Activated naive CD8-positive, alpha-beta T cell (primary cell): ENCODE results near the gene FBLIM1.

Experiments used
- H3K27ac Mint-ChIP-seq: one replicate; pipeline ENCODE4 v1.8.0; 2021; ENCODE audit warnings: mixed read lengths
- H3K27me3 Mint-ChIP-seq: one replicate; pipeline ENCODE4 v1.8.0; 2021; ENCODE audit warnings: mixed read lengths
- H3K36me3 Mint-ChIP-seq: one replicate; pipeline ENCODE4 v1.8.0; 2021; ENCODE audit warnings: mixed read lengths
- H3K4me1 Mint-ChIP-seq: one replicate; pipeline ENCODE4 v1.8.0; 2021; ENCODE audit warnings: low read depth, mixed read lengths
- H3K4me3 Mint-ChIP-seq: one replicate; pipeline ENCODE4 v1.8.0; 2021; ENCODE audit warnings: mild to moderate bottlenecking, mixed read lengths
- H3K9me3 Mint-ChIP-seq: one replicate; pipeline ENCODE4 v1.8.0; 2021; ENCODE audit warnings: low read depth, mixed read lengths

FBLIM1 gene

GRCh38 chr1:15736038-15736891 is 22.3 kb upstream of the FBLIM1 start, which contains the start of gene SLC25A34:
SLC25A34 (plus strand) TSS chr1:15736258; CDS start chr1:15736486, 228 bp downstream.
- H3K27ac Mint-ChIP-seq = no peak within 1 kb of the TSS
- no peaks in the 10 kb centered on the region for H3K27me3 Mint-ChIP-seq
- no peaks in the 10 kb centered on the region for H3K36me3 Mint-ChIP-seq
- H3K9me3 Mint-ChIP-seq = no peaks in the 10 kb centered on the region
- peaks cover 1% of the 10 kb centered on the region for H3K4me1 Mint-ChIP-seq
- no peak within 1 kb of the TSS for H3K4me3 Mint-ChIP-seq

- no peaks in the 10 kb centered on the region for H3K9me3 Mint-ChIP-seq
- no peak overlapping the region for H3K27ac Mint-ChIP-seq
- peaks cover 3% of the 10 kb centered on the region for H3K4me1 Mint-ChIP-seq
- H3K27me3 Mint-ChIP-seq = no peaks in the 10 kb centered on the region
- H3K36me3 Mint-ChIP-seq = no peaks in the 10 kb centered on the region
- H3K4me3 Mint-ChIP-seq = no peak overlapping the region
These were observed 21.7 kb upstream of the FBLIM1 start for GRCh38 chr1:15736892-15737261.

GRCh38 chr1:15737324-15738319 is 21.0 kb upstream of the FBLIM1 start:
- Mint-ChIP-seq H3K9me3 (no peaks in the 10 kb centered on the region), H3K36me3 (no peaks in the 10 kb centered on the region), H3K4me1 (peaks cover 3% of the 10 kb centered on the region), H3K27ac (no peak overlapping the region), H3K4me3 (no peak overlapping the region), H3K27me3 (no peaks in the 10 kb centered on the region)

GRCh38 chr1:15738416-15739113 is 20.0 kb upstream of the FBLIM1 start:
- H3K4me3 Mint-ChIP-seq = no peak overlapping the region
- H3K27me3 Mint-ChIP-seq = no peaks in the 10 kb centered on the region
- H3K9me3 Mint-ChIP-seq = no peaks in the 10 kb centered on the region
- no peaks in the 10 kb centered on the region for H3K36me3 Mint-ChIP-seq
- H3K4me1 Mint-ChIP-seq = peaks cover 3% of the 10 kb centered on the region
- H3K27ac Mint-ChIP-seq = no peak overlapping the region

- Mint-ChIP-seq H3K9me3 (no peaks in the 10 kb centered on the region), H3K4me3 (no peak overlapping the region), H3K27ac (no peak overlapping the region), H3K4me1 (peaks cover 3% of the 10 kb centered on the region), H3K27me3 (no peaks in the 10 kb centered on the region), H3K36me3 (no peaks in the 10 kb centered on the region)
These were observed 19.3 kb upstream of the FBLIM1 start for GRCh38 chr1:15739259-15739658.

- no peak overlapping the region for H3K4me3 Mint-ChIP-seq
- no peaks in the 10 kb centered on the region for H3K36me3 Mint-ChIP-seq
- no peaks in the 10 kb centered on the region for H3K9me3 Mint-ChIP-seq
- H3K4me1 Mint-ChIP-seq = peaks cover 3% of the 10 kb centered on the region
- no peaks in the 10 kb centered on the region for H3K27me3 Mint-ChIP-seq
- no peak overlapping the region for H3K27ac Mint-ChIP-seq
These were observed 18.9 kb upstream of the FBLIM1 start for GRCh38 chr1:15739745-15740144.

GRCh38 chr1:15740924-15741850 is 17.4 kb upstream of the FBLIM1 start:
- H3K4me1 Mint-ChIP-seq = peaks cover 3% of the 10 kb centered on the region
- H3K27me3 Mint-ChIP-seq = no peaks in the 10 kb centered on the region
- no peak overlapping the region for H3K4me3 Mint-ChIP-seq
- no peaks in the 10 kb centered on the region for H3K9me3 Mint-ChIP-seq
- no peaks in the 10 kb centered on the region for H3K36me3 Mint-ChIP-seq
- no peak overlapping the region for H3K27ac Mint-ChIP-seq

- Mint-ChIP-seq H3K27ac (no peak within 1 kb of the TSS), H3K4me3 (no peak within 1 kb of the TSS), H3K27me3 (no peaks in the 10 kb centered on the region), H3K9me3 (no peaks in the 10 kb centered on the region), H3K4me1 (peaks cover 3% of the 10 kb centered on the region), H3K36me3 (no peaks in the 10 kb centered on the region)
These were observed 16.2 kb upstream of the FBLIM1 start, which contains the start of gene TMEM82 for GRCh38 chr1:15742339-15742801. TMEM82 (plus strand) TSS chr1:15742499; CDS start chr1:15742560, 61 bp downstream.

GRCh38 chr1:15744122-15744679 is 14.4 kb upstream of the FBLIM1 start:
- Mint-ChIP-seq H3K4me1 (peaks cover 3% of the 10 kb centered on the region), H3K9me3 (no peaks in the 10 kb centered on the region), H3K36me3 (no peaks in the 10 kb centered on the region), H3K27me3 (no peaks in the 10 kb centered on the region), H3K4me3 (no peak overlapping the region), H3K27ac (no peak overlapping the region)

GRCh38 chr1:15747378-15747777 is 11.2 kb upstream of the FBLIM1 start:
- H3K27ac Mint-ChIP-seq = no peak overlapping the region
- H3K4me1 Mint-ChIP-seq = no peaks in the 10 kb centered on the region
- no peak overlapping the region for H3K4me3 Mint-ChIP-seq
- peaks cover 2% of the 10 kb centered on the region for H3K27me3 Mint-ChIP-seq
- H3K36me3 Mint-ChIP-seq = no peaks in the 10 kb centered on the region
- no peaks in the 10 kb centered on the region for H3K9me3 Mint-ChIP-seq

- no peak overlapping the region for H3K4me3 Mint-ChIP-seq
- no peaks in the 10 kb centered on the region for H3K36me3 Mint-ChIP-seq
- no peak overlapping the region for H3K27ac Mint-ChIP-seq
- no peaks in the 10 kb centered on the region for H3K4me1 Mint-ChIP-seq
- H3K9me3 Mint-ChIP-seq = no peaks in the 10 kb centered on the region
- H3K27me3 Mint-ChIP-seq = peaks cover 2% of the 10 kb centered on the region
These were observed 10.3 kb upstream of the FBLIM1 start for GRCh38 chr1:15748264-15748663.

GRCh38 chr1:15748690-15749398 is 9.8 kb upstream of the FBLIM1 start:
- Mint-ChIP-seq H3K27ac (no peak overlapping the region), H3K4me1 (no peaks in the 10 kb centered on the region), H3K27me3 (peaks cover 2% of the 10 kb centered on the region), H3K36me3 (no peaks in the 10 kb centered on the region), H3K4me3 (no peak overlapping the region), H3K9me3 (no peaks in the 10 kb centered on the region)
